GM12872 (cell line): ENCODE measurements around the gene COL5A1.

Source experiments
- TF ChIP-seq, protein P1 (sequence below): IDR thresholded peaks from 3 replicates; pipeline ENCODE4 v1.5.1; 2011; ENCODE audit warnings: low read depth, mild to moderate bottlenecking, low read length, moderate library complexity; ENCODE audit not compliant: insufficient read depth

COL5A1 gene

DNA sequence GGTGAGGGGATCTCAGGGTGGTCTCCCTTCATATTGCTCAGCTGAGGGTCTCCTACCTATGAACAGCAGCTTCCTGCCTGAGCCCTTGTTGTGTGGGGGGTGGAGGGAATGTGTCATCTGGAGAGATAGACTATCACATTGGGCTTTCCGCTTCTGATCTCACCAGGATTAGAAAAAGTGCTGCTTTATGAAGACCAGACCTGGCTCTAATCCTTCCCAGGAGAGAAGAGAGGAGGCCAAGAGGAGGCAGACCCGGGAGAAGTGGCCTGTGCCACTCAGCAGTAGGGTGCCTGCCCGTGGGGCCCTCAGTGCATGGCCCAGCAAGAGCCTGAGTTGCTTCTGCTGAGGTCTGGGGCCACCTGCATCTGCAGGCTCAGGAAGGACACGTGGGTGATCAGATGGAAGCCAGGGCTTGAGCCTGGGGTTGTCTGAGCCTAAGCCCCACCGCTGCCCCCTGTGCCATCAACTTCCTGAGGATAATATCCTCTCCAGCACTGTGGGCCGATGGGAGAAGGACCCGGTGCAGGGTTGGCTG, 22.1 kb upstream of the COL5A1 start:
- TF ChIP-seq, protein P1, sequence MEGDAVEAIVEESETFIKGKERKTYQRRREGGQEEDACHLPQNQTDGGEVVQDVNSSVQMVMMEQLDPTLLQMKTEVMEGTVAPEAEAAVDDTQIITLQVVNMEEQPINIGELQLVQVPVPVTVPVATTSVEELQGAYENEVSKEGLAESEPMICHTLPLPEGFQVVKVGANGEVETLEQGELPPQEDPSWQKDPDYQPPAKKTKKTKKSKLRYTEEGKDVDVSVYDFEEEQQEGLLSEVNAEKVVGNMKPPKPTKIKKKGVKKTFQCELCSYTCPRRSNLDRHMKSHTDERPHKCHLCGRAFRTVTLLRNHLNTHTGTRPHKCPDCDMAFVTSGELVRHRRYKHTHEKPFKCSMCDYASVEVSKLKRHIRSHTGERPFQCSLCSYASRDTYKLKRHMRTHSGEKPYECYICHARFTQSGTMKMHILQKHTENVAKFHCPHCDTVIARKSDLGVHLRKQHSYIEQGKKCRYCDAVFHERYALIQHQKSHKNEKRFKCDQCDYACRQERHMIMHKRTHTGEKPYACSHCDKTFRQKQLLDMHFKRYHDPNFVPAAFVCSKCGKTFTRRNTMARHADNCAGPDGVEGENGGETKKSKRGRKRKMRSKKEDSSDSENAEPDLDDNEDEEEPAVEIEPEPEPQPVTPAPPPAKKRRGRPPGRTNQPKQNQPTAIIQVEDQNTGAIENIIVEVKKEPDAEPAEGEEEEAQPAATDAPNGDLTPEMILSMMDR, result no peak

DNA sequence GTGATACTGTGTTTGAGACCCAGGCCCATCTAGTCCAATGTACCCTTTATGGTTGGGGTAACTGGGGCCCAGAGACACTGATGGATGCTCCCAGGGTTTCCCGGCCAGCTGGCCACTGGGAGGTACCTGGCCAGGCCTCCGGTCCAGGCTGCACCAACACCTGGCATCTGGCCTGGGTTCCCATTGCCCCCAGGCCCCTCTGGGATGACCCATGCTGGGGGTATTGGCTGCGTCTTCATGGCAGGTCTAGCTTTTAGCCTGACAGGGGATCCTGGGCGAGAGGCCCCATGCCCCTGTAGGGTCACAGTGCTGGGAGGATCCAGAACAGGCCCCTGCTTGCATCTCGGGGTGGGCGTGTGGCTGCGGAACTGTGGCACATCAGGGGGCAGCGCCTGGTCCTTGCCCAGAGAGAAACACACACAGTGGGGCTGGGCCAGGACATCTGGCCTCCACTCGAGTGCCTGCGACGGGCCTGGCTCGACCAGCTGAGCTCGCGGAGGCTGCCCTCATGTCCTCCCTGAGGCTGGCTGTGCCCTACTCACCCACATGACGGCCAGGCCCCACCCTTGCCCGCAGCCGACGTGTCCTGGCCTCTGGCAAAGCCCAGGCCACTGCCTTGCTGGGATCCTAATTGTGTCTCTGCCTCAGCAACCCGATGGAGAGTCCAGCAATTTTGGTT, 21.5 kb upstream of the COL5A1 start:
- TF ChIP-seq, protein P1, result no peak

DNA sequence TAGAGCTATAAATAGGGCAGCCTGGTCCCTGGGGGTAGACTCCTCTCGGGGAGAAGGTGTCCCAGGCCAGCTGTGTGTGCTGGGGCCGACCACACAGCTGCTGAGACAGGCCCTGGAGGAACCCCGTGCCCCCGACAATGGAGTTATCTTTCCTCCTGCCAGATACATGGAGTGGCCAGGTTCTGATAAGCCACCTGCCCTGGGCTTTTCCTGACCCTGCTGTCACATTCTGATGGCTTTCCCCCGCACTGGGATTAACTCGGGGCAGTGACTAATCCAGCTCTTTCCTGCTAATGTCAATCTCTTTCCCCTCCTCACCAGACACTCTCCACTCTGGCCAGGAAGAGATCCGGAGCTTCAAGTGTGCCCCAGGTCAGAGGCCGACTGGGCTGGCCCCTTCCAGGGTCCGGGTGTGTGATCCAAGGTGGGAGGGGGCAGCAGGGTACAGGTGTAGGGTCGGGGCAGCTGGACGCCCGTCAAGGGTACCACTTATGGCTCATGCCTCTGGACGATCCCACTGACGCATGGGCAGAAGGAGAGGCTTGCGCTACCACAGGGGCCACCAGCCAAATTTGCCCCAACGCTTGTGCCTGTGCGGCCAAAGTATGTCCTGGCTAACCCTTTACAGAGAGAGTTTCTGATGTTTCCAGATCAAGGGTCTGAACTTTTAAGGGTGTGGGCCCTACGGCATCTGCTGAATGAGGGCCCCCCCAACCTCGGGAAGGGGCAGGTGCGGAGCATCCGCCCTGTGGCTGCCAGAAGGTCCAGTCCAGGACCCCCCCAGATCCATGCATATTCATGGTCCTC, 20.6 kb upstream of the COL5A1 start:
- TF ChIP-seq, protein P1, result no peak

DNA sequence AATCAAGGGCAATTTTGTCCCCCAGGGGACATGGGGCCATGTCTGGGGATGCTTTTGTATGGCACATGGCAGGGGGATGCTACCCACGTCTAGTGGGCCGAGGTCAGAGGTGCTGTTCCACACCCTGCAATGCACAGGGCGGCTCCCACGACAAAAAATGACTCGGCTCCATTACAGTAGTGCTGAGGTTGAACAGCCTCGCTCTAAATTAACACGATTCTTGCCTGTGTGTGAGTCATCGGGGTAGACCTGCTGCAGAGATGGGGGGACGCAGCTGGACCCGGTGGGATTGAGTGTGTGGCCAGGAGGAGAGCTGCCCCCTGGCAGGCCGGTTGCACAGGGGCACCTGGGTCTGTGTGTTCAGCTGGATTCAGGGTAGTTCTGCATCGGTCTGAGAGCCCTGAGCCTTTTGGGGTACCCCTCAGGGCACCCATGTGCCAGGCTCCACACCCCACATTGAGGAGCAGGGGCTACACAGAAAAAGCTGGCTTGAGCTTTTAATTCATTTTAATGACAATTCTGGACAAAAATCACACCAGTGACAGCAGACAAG, 20.0 kb upstream of the COL5A1 start:
- TF ChIP-seq, protein P1, result no peak

- TF ChIP-seq, protein P1, result no peak
Measured at GRCh38 chr9:134622896-134623257, 18.7 kb upstream of the COL5A1 start.

- TF ChIP-seq, protein P1, result no peak
Measured at GRCh38 chr9:134623258-134624066, 18.1 kb upstream of the COL5A1 start.
